Activated T-cell treated with anti-CD3 and anti-CD28 coated beads, Interleukin-2, amount 50 U/mL, for 72 hours (primary cell): Measurements from ENCODE around the gene VAV2. TPM values are rescaled to one million over a fixed set of nuclear protein-coding genes. Genes with fewer than 3 reads are reported as not detected.

Experiments
- ATAC-seq, 2 donors: fragments of 150-1000 bp; cut with Tn5 transposase; replicated peaks in 1 of 2; 2 replicates each; pipeline ENCODE4 v1.10.0; 2021; ENCODE audit warnings: moderate library complexity in 2 of 2, mild to moderate bottlenecking in 1 of 2
- DNase-seq, 2 donors: peaks; one replicate each; pipeline ENCODE4 v3.0.0; 2021 to 2022; ENCODE audit warnings: mixed read lengths in 1 of 2
- H3K27ac Mint-ChIP-seq: one replicate; pipeline ENCODE4 v1.8.0; 2022; ENCODE audit warnings: mild to moderate bottlenecking, moderate library complexity, mixed read lengths
- H3K27me3 Mint-ChIP-seq: one replicate; pipeline ENCODE4 v1.8.0; 2022; ENCODE audit warnings: low read depth, mixed read lengths
- H3K36me3 Mint-ChIP-seq, 2 donors: one replicate each; pipeline ENCODE4 v1.8.0; 2022; ENCODE audit warnings: mixed read lengths in 2 of 2, mild to moderate bottlenecking in 1 of 2; ENCODE audit not compliant: insufficient read depth in 2 of 2
- H3K4me1 Mint-ChIP-seq: one replicate; pipeline ENCODE4 v1.8.0; 2022; ENCODE audit warnings: low read depth, mixed read lengths
- H3K4me3 Mint-ChIP-seq, 2 donors: one replicate each; pipeline ENCODE4 v1.8.0; 2022; ENCODE audit warnings: mild to moderate bottlenecking in 2 of 2, mixed read lengths in 2 of 2, moderate library complexity in 2 of 2
- H3K9me3 Mint-ChIP-seq, 2 donors: one replicate each; pipeline ENCODE4 v1.8.0; 2022; ENCODE audit warnings: mixed read lengths in 2 of 2
- total RNA-seq, 2 donors: library from RNA; stranded (reverse); gene quantifications; one replicate each; pipeline ENCODE4 v1.2.3, GENCODE V29; 2022

VAV2 gene
- total RNA-seq, 2 donors from 2014 or later, result 4.6 to 5.1 TPM

DNA sequence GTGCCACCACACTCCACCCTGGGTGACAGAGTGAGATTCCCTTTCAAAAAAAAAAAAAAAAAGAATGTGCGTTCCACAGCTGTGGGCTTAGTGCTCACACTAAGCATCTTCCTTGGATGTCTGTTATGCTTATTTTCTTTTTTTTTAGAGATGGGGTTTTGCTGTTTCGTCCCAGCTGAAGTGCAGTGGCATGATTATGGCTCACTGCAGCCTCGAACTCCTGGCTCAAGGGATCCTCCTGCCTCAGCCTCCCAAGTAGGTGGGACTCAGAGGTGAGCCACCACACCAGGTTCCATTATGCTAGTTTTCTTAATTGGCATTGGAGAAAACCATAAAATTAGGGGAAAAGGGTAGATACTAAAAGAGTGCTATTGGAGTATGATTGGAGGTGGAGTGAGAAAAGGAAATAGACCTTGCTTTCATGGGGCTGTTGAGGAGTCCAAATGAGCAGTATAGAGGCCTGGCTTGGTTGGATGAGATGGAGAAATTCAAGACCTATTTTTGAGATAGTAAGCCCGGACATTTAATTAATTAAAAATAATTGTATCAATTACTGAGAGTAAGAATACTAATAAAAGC lies 32.2 kb upstream of the VAV2 start:
- Mint-ChIP-seq H3K36me3 (peaks cover 0 to 2% of the 10 kb centered on the region in 2 donors), H3K27me3 (no peaks in the 10 kb centered on the region), H3K4me3 (peak overlapping the region; percentile 85 to 87), H3K9me3 (no peaks in the 10 kb centered on the region), H3K4me1 (peaks cover 8% of the 10 kb centered on the region), H3K27ac (peak overlapping the region; percentile 73)
- ATAC-seq (no peak), DNase-seq (no peak)

DNA sequence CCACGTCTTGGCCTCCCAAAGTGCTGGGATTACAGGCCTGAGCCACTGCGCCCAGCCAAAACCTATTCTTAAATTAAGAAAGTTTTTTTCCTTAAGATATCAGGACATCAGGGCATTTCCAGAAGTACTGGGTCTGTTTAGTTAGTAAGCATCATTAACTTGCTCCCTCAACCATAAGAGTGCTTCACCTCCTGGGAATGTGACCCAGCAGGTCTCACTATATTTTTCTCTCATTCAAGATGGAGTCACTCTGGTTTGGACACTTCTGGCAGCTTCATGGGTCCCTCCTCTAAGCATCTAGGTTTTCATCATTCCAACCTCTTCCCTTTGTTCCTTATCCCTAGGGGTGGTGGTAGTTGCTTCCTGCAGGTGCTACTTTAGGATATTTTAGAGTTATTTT lies 22.8 kb upstream of the VAV2 start:
- Mint-ChIP-seq H3K27ac (no peak overlapping the region), H3K4me3 (no peak overlapping the region), H3K36me3 (peaks cover 3 to 15% of the 10 kb centered on the region in 2 donors), H3K9me3 (no peaks in the 10 kb centered on the region), H3K4me1 (no peaks in the 10 kb centered on the region), H3K27me3 (no peaks in the 10 kb centered on the region)
- no peak for ATAC-seq
- DNase-seq, result no peak

DNA sequence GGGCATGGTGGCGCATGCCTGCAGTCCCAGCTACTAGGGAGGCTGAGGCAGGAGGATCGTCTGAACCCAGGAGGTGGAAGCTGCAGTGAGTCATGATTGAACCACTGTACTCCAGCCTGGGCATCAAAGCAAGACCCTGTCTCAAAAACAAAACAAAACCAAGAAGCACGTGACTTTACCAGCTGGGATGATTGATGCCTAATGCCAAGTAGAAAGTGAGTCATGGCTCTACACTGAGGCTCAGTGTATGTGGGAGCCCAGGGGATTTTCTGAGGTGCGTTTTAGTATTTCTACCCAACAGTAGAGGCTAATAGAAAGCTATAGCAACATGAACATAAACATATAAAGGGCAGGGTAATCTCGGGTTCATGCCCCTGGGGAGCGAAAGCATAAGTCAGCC lies 19.3 kb upstream of the VAV2 start:
- Mint-ChIP-seq H3K4me1 (no peaks in the 10 kb centered on the region), H3K9me3 (no peaks in the 10 kb centered on the region), H3K27ac (no peak overlapping the region), H3K4me3 (no peak overlapping the region), H3K36me3 (peaks cover 3 to 15% of the 10 kb centered on the region in 2 donors), H3K27me3 (no peaks in the 10 kb centered on the region)
- DNase-seq, result no peak
- no peak for ATAC-seq

DNA sequence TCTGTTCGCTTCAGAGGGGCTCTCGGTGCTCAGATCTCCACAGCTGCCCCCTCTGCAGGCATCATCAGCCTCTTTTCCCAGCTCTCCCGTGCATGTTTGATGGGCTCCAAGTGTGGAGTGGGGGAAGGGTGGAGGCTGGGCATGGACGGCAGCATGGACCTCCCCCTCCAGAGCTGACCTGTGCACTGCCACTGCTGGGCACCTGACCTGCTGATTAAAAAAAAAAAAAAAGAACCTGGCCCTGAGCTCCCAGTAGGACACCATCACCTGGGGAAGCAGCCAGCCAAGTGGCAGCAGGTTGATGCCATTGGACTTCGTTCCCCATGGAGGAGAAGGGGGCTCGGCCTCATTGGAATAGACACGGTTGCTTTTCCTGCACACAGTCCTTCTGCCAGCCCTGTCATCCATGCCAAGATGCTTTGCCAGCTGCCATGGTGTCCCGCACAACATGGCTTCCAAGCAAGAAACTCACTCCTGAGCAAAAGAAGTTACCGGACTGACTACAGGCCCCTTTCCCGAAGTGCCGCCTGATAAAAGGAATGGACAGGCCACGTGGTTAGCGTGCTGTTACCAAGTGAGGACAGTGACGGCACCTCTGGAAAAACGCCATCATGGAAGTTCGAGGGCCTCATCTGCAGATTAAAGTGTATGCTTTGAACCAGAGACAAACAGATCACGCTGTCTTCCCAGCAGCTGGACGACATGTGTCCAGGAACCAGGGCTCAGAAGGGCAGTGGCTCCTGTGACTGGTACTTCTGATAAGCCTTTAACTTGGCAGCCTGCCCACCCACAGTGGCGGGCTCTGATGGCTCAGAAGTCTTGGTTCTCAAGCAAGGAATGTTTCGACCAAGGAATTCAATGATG lies 18.4 kb upstream of the VAV2 start:
- ATAC-seq (no peak), DNase-seq (no peak)
- H3K27me3 Mint-ChIP-seq, result no peaks in the 10 kb centered on the region
- H3K4me1 Mint-ChIP-seq, result no peaks in the 10 kb centered on the region
- H3K27ac Mint-ChIP-seq, result no peak overlapping the region
- H3K4me3 Mint-ChIP-seq, result no peak overlapping the region
- no peaks in the 10 kb centered on the region for H3K9me3 Mint-ChIP-seq
- H3K36me3 Mint-ChIP-seq, result peaks cover 3 to 15% of the 10 kb centered on the region in 2 donors

DNA sequence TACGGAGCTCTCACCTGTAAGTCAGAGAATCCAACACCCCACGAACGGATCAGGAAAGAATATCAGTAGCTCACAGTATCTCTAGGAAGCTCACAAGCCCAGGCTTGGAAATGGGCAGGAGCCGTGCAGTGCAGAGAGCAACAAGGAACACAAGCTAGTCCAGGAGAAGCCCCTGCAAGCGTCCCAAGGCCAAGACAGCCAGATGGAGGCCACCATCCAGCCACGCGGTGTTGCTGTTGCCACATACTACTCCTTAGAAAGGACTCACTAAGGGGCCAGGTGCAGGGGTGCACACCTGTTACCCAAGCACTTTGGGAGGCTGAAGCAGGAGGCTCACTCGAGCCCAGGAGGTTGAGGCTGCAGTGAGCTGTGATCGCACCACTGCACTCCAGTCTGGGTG lies 15.4 kb upstream of the VAV2 start:
- H3K27me3 Mint-ChIP-seq, result no peaks in the 10 kb centered on the region
- H3K4me3 Mint-ChIP-seq, result no peak overlapping the region
- DNase-seq (no peak), ATAC-seq (no peak)
- H3K27ac Mint-ChIP-seq, result no peak overlapping the region
- H3K9me3 Mint-ChIP-seq, result no peaks in the 10 kb centered on the region
- H3K36me3 Mint-ChIP-seq, result peaks cover 0 to 6% of the 10 kb centered on the region in 2 donors
- no peaks in the 10 kb centered on the region for H3K4me1 Mint-ChIP-seq

DNA sequence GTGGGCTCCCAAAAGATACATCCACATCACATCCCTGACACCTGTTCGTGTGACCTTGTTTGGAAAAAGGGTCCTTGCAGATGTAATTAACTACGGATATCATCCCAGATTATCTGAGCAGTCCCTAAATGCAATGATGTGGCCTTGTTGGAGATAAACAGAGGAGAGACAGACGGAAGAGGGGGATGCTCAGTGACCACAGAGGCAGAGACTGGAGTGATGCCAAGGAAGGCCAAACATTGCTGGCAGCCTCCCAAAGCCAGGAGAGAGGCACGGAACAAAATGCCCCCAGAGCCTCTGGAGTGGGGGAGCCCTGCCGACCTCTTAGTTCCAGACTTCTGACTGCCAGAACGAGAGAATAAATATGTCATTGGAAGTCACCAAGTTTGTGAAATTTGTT lies 15.0 kb upstream of the VAV2 start:
- Mint-ChIP-seq H3K4me3 (no peak overlapping the region), H3K4me1 (no peaks in the 10 kb centered on the region), H3K27me3 (no peaks in the 10 kb centered on the region), H3K9me3 (no peaks in the 10 kb centered on the region), H3K27ac (no peak overlapping the region), H3K36me3 (peaks cover 0 to 6% of the 10 kb centered on the region in 2 donors)
- ATAC-seq (no peak), DNase-seq (no peak)

DNA sequence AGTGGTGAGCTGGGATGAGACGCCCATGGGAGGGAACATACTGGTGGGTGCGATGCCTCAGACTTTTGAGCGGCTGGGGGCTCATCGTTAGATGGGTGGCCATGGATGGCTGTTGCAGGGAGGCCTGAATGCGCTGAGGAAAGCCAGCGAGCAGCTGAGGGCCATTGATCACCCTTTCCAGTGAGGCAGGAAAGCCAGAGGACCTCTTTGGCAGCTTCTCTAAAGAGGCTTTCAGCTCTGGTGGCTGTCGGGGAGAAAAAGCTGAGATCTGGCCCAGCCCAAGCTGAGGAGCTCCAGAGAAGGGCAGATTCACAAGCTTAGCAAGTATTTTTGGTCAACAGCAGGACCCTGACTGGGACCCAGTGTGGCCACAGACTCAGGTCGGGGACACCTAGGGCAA lies 13.3 kb upstream of the VAV2 start:
- Mint-ChIP-seq H3K4me1 (no peaks in the 10 kb centered on the region), H3K9me3 (no peaks in the 10 kb centered on the region), H3K4me3 (no peak overlapping the region), H3K27me3 (no peaks in the 10 kb centered on the region), H3K27ac (no peak overlapping the region), H3K36me3 (no peaks in the 10 kb centered on the region)
- ATAC-seq, result no peak
- DNase-seq, result no peak

DNA sequence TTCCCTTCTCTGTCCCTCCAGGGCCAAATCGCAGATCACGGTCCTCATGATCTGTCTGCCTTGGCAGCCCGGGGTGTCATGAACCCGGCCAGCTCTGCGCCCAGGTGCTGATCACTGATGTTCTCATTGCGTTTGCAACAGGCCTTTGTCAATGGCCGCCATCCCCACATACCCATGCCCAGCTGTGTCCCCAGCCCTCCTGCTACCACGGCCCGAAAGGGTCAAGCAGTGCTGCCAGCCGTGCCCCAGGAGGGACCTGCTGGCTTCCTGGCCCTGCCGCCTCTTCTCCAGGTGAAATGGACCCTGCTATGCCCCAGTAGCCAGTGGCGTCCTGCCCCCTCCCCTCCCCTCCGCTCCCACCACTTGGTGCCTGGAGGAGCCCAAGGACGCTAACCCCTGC lies 12.8 kb upstream of the VAV2 start:
- Mint-ChIP-seq H3K36me3 (no peaks in the 10 kb centered on the region), H3K27me3 (no peaks in the 10 kb centered on the region)

DNA sequence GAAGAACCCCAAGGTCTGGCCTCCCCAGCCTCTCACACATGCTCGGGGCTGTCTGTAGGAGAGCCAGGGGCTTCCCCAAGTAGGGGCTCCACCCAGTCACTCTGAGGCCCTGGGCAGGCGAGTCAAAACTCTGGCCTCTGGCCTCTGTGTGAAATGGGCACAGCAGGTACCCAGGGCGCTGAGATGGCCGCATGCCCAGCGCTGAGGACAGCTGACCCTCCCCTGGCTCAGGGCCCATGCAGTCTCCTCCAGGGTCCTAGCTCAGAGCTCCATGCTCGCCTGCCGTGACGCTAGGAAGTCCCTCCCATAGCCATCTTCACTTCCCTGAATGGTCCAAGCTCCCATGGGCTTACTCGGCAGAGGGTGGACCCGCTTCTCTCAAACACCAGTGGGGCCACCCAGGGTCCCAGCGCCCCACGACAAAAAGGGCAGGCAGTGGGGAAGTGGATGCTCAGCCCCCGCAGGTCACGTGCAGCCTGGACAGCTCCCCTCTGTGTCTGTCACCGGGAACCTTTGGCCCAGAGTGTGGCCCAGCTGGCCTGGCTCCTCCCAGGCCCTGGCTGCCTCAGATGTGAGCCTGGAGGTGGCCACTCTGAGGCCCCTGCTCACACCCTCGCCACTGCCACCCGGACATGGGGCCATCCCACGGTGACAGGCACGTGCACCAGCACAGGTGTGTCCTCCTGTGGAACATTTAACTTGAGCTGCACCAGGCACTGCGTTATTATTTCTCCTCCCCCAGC lies 12.2 kb upstream of the VAV2 start:
- no peak overlapping the region for H3K27ac Mint-ChIP-seq
- no peaks in the 10 kb centered on the region for H3K27me3 Mint-ChIP-seq
- no peak overlapping the region for H3K4me3 Mint-ChIP-seq
- H3K36me3 Mint-ChIP-seq, result no peaks in the 10 kb centered on the region
- DNase-seq, result no peak
- ATAC-seq, result no peak
- H3K4me1 Mint-ChIP-seq, result no peaks in the 10 kb centered on the region
- H3K9me3 Mint-ChIP-seq, result no peaks in the 10 kb centered on the region

More for the DNA sequence above, 12.8 kb upstream of the VAV2 start:
- Mint-ChIP-seq H3K4me3 (no peak overlapping the region), H3K4me1 (no peaks in the 10 kb centered on the region), H3K9me3 (no peaks in the 10 kb centered on the region), H3K27ac (no peak overlapping the region)
- DNase-seq (no peak), ATAC-seq (no peak)

DNA sequence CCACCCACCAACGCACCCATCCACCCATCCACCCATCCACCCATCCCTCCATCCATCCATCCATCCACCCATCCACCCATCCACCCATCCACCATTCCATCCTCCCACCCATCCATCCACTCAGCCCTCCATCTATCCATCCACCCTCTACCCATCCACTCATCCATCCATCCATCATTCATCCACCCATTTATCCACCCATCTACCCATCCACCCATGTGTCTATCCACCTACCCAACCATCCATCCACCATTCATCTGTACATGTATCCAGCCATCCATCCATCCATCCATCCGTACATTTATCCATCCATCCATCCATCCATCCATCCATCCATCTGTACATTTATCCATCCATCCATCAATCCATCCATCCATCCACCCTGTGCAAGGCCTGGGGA lies 11.1 kb upstream of the VAV2 start:
- Mint-ChIP-seq H3K9me3 (no peaks in the 10 kb centered on the region), H3K4me1 (no peaks in the 10 kb centered on the region), H3K27ac (no peak overlapping the region), H3K4me3 (no peak overlapping the region), H3K27me3 (no peaks in the 10 kb centered on the region), H3K36me3 (no peaks in the 10 kb centered on the region)
- no peak for ATAC-seq
- no peak for DNase-seq

DNA sequence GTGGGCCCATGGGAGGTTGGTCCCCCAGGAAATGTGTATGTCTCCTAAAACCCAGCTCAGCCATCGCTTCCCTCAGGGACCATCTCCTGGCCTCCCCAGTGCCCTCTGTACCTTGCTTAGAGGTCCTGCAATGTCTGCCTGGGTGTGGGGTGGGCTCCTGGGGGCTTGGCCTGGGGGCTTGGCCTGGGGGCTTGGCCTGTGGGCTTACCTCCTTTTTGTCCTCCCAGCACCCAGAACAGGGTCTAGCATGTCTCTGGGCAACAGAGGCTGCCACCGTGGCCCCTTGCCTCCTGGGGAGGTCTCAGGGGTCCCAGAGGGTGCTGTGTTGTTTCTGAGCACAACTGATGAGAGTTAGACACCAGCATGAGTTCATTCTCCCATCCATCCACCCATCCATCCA lies 10.7 kb upstream of the VAV2 start:
- no peaks in the 10 kb centered on the region for H3K36me3 Mint-ChIP-seq
- H3K27me3 Mint-ChIP-seq, result no peaks in the 10 kb centered on the region
- H3K9me3 Mint-ChIP-seq, result no peaks in the 10 kb centered on the region
- no peaks in the 10 kb centered on the region for H3K4me1 Mint-ChIP-seq
- no peak for ATAC-seq
- no peak overlapping the region for H3K27ac Mint-ChIP-seq
- no peak for DNase-seq
- no peak overlapping the region for H3K4me3 Mint-ChIP-seq

DNA sequence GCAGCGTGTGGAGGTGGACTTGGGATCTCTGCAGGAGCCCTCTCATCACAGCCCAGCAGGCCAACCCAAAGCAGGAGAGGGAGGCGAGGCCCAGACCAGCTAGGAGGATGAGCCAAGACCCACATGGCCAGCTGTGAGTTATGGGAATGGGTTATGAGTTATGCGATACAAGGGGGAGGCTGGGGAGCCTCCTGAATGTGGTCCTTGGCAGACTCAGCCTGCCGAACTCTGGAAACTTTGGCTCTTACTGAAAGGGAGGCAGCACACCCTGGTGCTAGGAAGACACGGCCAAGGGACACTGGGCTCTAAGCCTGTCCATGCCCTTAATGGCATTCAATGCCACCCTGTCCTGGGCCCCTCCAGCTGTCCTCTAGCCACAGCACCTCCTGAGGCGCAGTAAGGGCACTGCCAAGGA lies 7.7 kb upstream of the VAV2 start:
- H3K27ac Mint-ChIP-seq, result no peak overlapping the region
- H3K4me1 Mint-ChIP-seq, result no peaks in the 10 kb centered on the region
- no peak overlapping the region for H3K4me3 Mint-ChIP-seq
- H3K36me3 Mint-ChIP-seq, result no peaks in the 10 kb centered on the region
- peaks cover 3% of the 10 kb centered on the region for H3K27me3 Mint-ChIP-seq
- DNase-seq (no peak), ATAC-seq (no peak)
- no peaks in the 10 kb centered on the region for H3K9me3 Mint-ChIP-seq

DNA sequence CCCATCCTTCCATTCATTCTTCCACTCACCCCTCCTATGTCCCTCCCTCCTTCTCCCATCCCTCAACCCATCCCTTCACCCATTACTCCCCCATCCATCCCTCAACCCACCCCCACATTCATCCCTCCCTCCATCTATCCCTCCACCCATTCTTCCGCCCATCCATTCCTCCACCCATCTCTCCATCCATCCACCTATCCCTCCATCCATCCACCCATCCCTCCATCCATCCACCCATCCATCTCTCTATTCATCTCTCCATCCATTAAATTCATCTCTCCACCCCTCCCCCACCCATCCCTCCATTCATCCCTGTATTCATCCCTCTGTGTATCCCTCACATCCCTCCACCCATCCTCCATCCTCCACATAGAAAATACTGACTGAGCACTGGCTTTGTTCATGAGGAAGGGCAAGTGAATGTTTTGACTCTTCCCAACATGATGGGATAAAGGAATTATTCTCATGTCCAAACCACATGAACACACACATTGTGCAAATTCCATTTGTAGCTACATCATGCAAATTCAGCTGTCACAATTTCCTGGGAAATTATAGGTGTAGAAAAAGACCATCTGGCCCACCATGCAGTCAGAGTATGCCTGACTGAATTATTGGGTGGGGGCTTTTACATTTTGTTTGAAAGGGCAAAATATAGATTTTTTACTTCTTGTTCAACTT lies 6.9 kb upstream of the VAV2 start:
- Mint-ChIP-seq H3K9me3 (no peaks in the 10 kb centered on the region), H3K27me3 (peaks cover 9% of the 10 kb centered on the region), H3K36me3 (no peaks in the 10 kb centered on the region), H3K4me1 (no peaks in the 10 kb centered on the region), H3K27ac (no peak overlapping the region), H3K4me3 (no peak overlapping the region)
- ATAC-seq, result no peak
- DNase-seq, result no peak
